K562 (cell line): Measurements from ENCODE around the gene TMIGD3.

Experiments used
- ATF4 ChIP-seq: fragments of 450-650 bp; formaldehyde crosslinking; IDR thresholded peaks from 2 replicates; pipeline ENCODE4 v1.4.0; 2022; ENCODE audit warnings: mild to moderate bottlenecking, moderate library complexity
- CTCF ChIP-seq, 3 experiments: IDR thresholded peaks in 2 of 3; conservative IDR thresholded peaks in 1 of 3; 2 replicates each; pipeline ENCODE4 v1.5.1; 2011 to 2012; ENCODE audit warnings: low read length in 3 of 3, mild to moderate bottlenecking in 3 of 3, control low read depth in 2 of 3, improper control_type of control experiment in 1 of 3, inconsistent platforms in 1 of 3, low read depth in 1 of 3, mixed read lengths in 1 of 3, moderate library complexity in 1 of 3; ENCODE audit not compliant: insufficient read depth in 2 of 3
- KLF6 ChIP-seq: fragments of 250-450 bp; sonication (Bioruptor Pico); IDR thresholded peaks from 2 replicates; pipeline ENCODE4 v1.4.0; 2020; ENCODE audit warnings: mild to moderate bottlenecking, moderate library complexity, borderline replicate concordance
- NFYB ChIP-seq: IDR thresholded peaks from 2 replicates; pipeline ENCODE4 v1.6.1; 2011; ENCODE audit warnings: mild to moderate bottlenecking, moderate library complexity; ENCODE audit not compliant: insufficient read length; ENCODE audit errors: extremely low read depth
- POLR2AphosphoS5 ChIP-seq: IDR thresholded peaks from 2 replicates; pipeline ENCODE4 v1.6.1; 2011; ENCODE audit warnings: mild to moderate bottlenecking, low read depth, low read length, moderate library complexity; ENCODE audit not compliant: control insufficient read depth, insufficient read depth
- TCF3 ChIP-seq: sonication (generic); formaldehyde crosslinking; IDR thresholded peaks from 2 replicates; pipeline ENCODE4 v1.4.0; 2020; ENCODE audit warnings: mild to moderate bottlenecking, missing genetic modification reagents

GRCh38 chr1:111497592-111497991 lies 5.8 kb downstream of the TMIGD3 start:
- TF ChIP-seq ATF4 (CRISPR knock-in tag) (no peak), CTCF (IDR thresholded peaks at IDR 0.05 in 2 of 3, conservative IDR thresholded peaks at IDR 0.05 in 1 of 3; ENCODE audit: insufficient read depth in 2 of 3, low read depth in 1 of 3, low read length in 3 of 3) (no peak), KLF6 (CRISPR knock-in tag) (no peak), TCF3 (CRISPR knock-in tag) (no peak), NFYB (no peak), POLR2AphosphoS5 (no peak)
